HEK293 (cell line): ENCODE data around the gene UGGT1.

Experiments
- CTCF ChIA-PET: fragments of 350-600 bp; formaldehyde crosslinking; extraction: SDS; loops from one replicate; lab custom pipeline; 2021; ENCODE audit warnings: antibody characterized with exemption; lab: Yijun Ruan, JAX
- POLR2A ChIA-PET: fragments of 300-600 bp; formaldehyde crosslinking; extraction: SDS; loops from one replicate; lab custom pipeline; 2020; ENCODE audit warnings: antibody characterized with exemption, inconsistent platforms; lab: Yijun Ruan, JAX
- H3K27ac ChIP-seq: fragments of 200-500 bp; sonication (Bioruptor generic); 2 replicates; pipeline ENCODE4 v1.5.1; 2014; ENCODE audit warnings: low read depth, low read length, control low read depth, inconsistent platforms; ENCODE audit errors: extremely low read depth
- H3K36me3 ChIP-seq, 2 experiments: fragments of 200-500 bp in 1 of 2; sonication (Bioruptor generic) in 1 of 2; 1 replicate in 1 of 2; 2 replicates in 1 of 2; pipeline ENCODE4 v1.5.1; 2014 to 2017; ENCODE audit warnings: inconsistent platforms in 2 of 2, low read length in 2 of 2; ENCODE audit not compliant: control insufficient read depth in 2 of 2, insufficient read depth in 1 of 2
- H3K4me1 ChIP-seq: fragments of 200-500 bp; sonication (Bioruptor generic); 2 replicates; pipeline ENCODE4 v1.5.1; 2014; ENCODE audit warnings: mild to moderate bottlenecking, low read length, inconsistent platforms; ENCODE audit not compliant: control insufficient read depth, insufficient read depth
- H3K4me3 ChIP-seq: 2 replicates; pipeline ENCODE4 v1.5.1; 2011; ENCODE audit warnings: low read depth, mild to moderate bottlenecking, control low read depth, low read length, moderate library complexity
- H3K9me3 ChIP-seq: fragments of 200-500 bp; sonication (Bioruptor generic); 2 replicates; pipeline ENCODE4 v1.5.1; 2014; ENCODE audit warnings: low read depth, low read length, inconsistent platforms; ENCODE audit not compliant: control insufficient read depth, insufficient read depth
- HOXD13 ChIP-seq: sonication (generic); formaldehyde crosslinking; IDR thresholded peaks from 2 replicates; pipeline ENCODE4 v1.8.0; 2022; ENCODE audit warnings: missing genetic modification reagents, borderline replicate concordance
- REPIN1 ChIP-seq: fragments of 450-650 bp; formaldehyde crosslinking; IDR thresholded peaks from 2 replicates; pipeline ENCODE4 v1.5.1; 2017; ENCODE audit warnings: missing biosample characterization, missing genetic modification characterization, low read depth
- TCF7L2 ChIP-seq: IDR thresholded peaks from 2 replicates; pipeline ENCODE4 v1.6.1; 2011; ENCODE audit warnings: low read depth, mild to moderate bottlenecking, inconsistent platforms, low read length, moderate library complexity, borderline replicate concordance
- ZBTB20 ChIP-seq: fragments of 450-650 bp; formaldehyde crosslinking; IDR thresholded peaks from 2 replicates; pipeline ENCODE4 v1.5.1; 2016; ENCODE audit warnings: missing biosample characterization, missing genetic modification characterization
- ZIC2 ChIP-seq: fragments of 450-650 bp; formaldehyde crosslinking; IDR thresholded peaks from 2 replicates; pipeline ENCODE4 v1.5.1; 2016; ENCODE audit warnings: missing biosample characterization, missing genetic modification characterization
- ZNF10 ChIP-seq: fragments of 450-650 bp; formaldehyde crosslinking; IDR thresholded peaks from 2 replicates; pipeline ENCODE4 v1.5.1; 2017; ENCODE audit warnings: missing biosample characterization, missing genetic modification characterization
- ZNF112 ChIP-seq: fragments of 450-650 bp; formaldehyde crosslinking; IDR thresholded peaks from 2 replicates; pipeline ENCODE4 v1.5.0; 2017; ENCODE audit warnings: missing biosample characterization, missing genetic modification characterization
- ZNF133 ChIP-seq: fragments of 450-650 bp; formaldehyde crosslinking; IDR thresholded peaks from 2 replicates; pipeline ENCODE4 v1.5.1; 2016; ENCODE audit warnings: missing biosample characterization, missing genetic modification characterization
- ZNF404 ChIP-seq: fragments of 450-650 bp; formaldehyde crosslinking; IDR thresholded peaks from 2 replicates; pipeline ENCODE4 v1.5.1; 2017; ENCODE audit warnings: missing biosample characterization, missing genetic modification characterization
- ZNF521 ChIP-seq: fragments of 450-650 bp; formaldehyde crosslinking; IDR thresholded peaks from 2 replicates; pipeline ENCODE4 v1.5.1; 2017; ENCODE audit warnings: missing biosample characterization, mild to moderate bottlenecking, missing genetic modification characterization
- ZNF600 ChIP-seq: fragments of 450-650 bp; formaldehyde crosslinking; IDR thresholded peaks from 2 replicates; pipeline ENCODE4 v1.5.1; 2016; ENCODE audit warnings: missing biosample characterization, missing genetic modification characterization
- ZNF776 ChIP-seq: fragments of 450-650 bp; formaldehyde crosslinking; IDR thresholded peaks from 2 replicates; pipeline ENCODE4 v1.5.0; 2017; ENCODE audit warnings: missing biosample characterization, missing genetic modification characterization, borderline replicate concordance
- ZSCAN23 ChIP-seq: fragments of 450-650 bp; formaldehyde crosslinking; IDR thresholded peaks from 2 replicates; pipeline ENCODE4 v1.5.1; 2016; ENCODE audit warnings: missing biosample characterization, missing genetic modification characterization
- ZSCAN30 ChIP-seq: fragments of 450-650 bp; IDR thresholded peaks from 2 replicates; pipeline ENCODE4 v1.5.1; 2018; ENCODE audit warnings: missing biosample characterization, mild to moderate bottlenecking, missing genetic modification characterization, moderate library complexity
- TF ChIP-seq, protein P1 (sequence below): fragments of 450-650 bp; formaldehyde crosslinking; conservative IDR thresholded peaks from 2 replicates; pipeline ENCODE4 v1.5.1; 2016; ENCODE audit warnings: low read depth, missing biosample characterization, missing genetic modification characterization
- TF ChIP-seq, protein P2 (sequence below): fragments of 450-650 bp; formaldehyde crosslinking; IDR thresholded peaks from 2 replicates; pipeline ENCODE4 v1.5.1; 2016; ENCODE audit warnings: missing biosample characterization, missing genetic modification characterization
- TF ChIP-seq, protein P3 (sequence below): IDR thresholded peaks from 2 replicates; pipeline ENCODE4 v1.6.1; 2011; ENCODE audit warnings: mild to moderate bottlenecking, low read depth, low read length, borderline replicate concordance

Gene UGGT1

DNA sequence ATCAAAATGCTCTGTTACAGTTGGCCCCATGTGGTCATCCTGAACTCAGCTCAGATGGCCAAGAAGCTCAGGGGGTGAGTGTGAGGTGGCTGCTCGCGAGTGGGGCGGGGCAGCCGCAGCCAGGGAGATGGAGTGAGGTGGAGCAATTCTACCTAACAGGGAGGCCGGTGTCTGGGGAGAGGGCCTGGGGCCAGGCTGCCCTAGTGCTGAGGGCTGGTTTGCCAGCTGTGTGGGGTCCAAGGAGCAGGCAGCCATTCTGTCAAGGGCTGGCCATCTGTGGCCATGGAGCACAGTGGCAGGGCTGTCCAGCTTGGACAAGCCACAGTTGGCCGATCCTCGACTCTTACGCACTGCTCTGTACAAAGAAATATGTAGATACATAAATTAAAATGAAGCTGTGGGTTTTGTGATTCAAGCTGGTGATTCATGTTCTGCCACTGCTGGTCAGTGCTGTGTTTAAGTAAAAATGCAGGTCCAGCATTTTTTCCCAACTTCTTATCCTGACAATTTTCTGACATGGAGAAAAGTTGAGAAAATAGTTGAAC is 145.6 kb downstream of the UGGT1 start:
- H3K36me3 ChIP-seq, result no peaks in the 10 kb centered on the region; a peak in 1 of 3 replicates
- H3K4me3 ChIP-seq, result no peak overlapping the region
- H3K27ac ChIP-seq, result no peak overlapping the region
- no peak for TF ChIP-seq HOXD13 (CRISPR knock-in tag)
- peak; percentile 28; the same call in 1 of the 2 replicates for TF ChIP-seq ZIC2 (tag by site-specific recombination)
- TF ChIP-seq, all 188 proteins: peak for 1
- Histone ChIP-seq H3K9me3 (no peaks in the 10 kb centered on the region), H3K4me1 (no peaks in the 10 kb centered on the region; the same call in 1 of the 2 replicates)
- CTCF ChIA-PET, result interaction anchor here (0.6 to 1.3 kb wide), 4 partner anchors 49 to 201 kb away, joined by 3 to 7 read pairs (median 4); no protein-coding TSS in a partner anchor
- POLR2A ChIA-PET, result interaction anchor here (0.6 kb wide), 1 partner anchor 1929 kb away, joined by 3 read pairs; no protein-coding TSS in a partner anchor

GRCh38 chr2:128237081-128237534 is 146.1 kb downstream of the UGGT1 start:
- Histone ChIP-seq H3K9me3 (no peaks in the 10 kb centered on the region), H3K27ac (no peak overlapping the region), H3K4me3 (no peak overlapping the region), H3K4me1 (no peaks in the 10 kb centered on the region; the same call in 1 of the 2 replicates), H3K36me3 (no peaks in the 10 kb centered on the region; a peak in 1 of 3 replicates)
- POLR2A ChIA-PET, result interaction anchor here (0.6 kb wide), 1 partner anchor 1929 kb away, joined by 3 read pairs; no protein-coding TSS in a partner anchor
- no peak for TF ChIP-seq REPIN1 (tag by site-specific recombination)
- TF ChIP-seq ZSCAN30 (tag by site-specific recombination), result no peak
- TF ChIP-seq TCF7L2, result no peak
- no peak for TF ChIP-seq ZNF404 (tag by site-specific recombination)
- TF ChIP-seq ZNF521 (tag by site-specific recombination), result no peak
- TF ChIP-seq ZNF133 (tag by site-specific recombination), result no peak
- TF ChIP-seq ZBTB20 (tag by site-specific recombination), result no peak
- no peak for TF ChIP-seq ZNF600 (tag by site-specific recombination)
- CTCF ChIA-PET, result interaction anchor here (1.3 kb wide), 1 partner anchor 173 kb away, joined by 7 read pairs; no protein-coding TSS in a partner anchor

GRCh38 chr2:128237911-128238697 is 147.1 kb downstream of the UGGT1 start:
- CTCF ChIA-PET, result interaction anchor here (1.3 kb wide), 1 partner anchor 174 kb away, joined by 7 read pairs; no protein-coding TSS in a partner anchor

More at GRCh38 chr2:128237911-128238697, 147.1 kb downstream of the UGGT1 start:
- POLR2A ChIA-PET, result no interaction called here
- TF ChIP-seq ZNF133 (tag by site-specific recombination) (no peak), ZNF10 (no peak), ZNF776 (tag by site-specific recombination) (no peak), ZSCAN23 (no peak), ZNF112 (no peak)
- TF ChIP-seq, protein P1, sequence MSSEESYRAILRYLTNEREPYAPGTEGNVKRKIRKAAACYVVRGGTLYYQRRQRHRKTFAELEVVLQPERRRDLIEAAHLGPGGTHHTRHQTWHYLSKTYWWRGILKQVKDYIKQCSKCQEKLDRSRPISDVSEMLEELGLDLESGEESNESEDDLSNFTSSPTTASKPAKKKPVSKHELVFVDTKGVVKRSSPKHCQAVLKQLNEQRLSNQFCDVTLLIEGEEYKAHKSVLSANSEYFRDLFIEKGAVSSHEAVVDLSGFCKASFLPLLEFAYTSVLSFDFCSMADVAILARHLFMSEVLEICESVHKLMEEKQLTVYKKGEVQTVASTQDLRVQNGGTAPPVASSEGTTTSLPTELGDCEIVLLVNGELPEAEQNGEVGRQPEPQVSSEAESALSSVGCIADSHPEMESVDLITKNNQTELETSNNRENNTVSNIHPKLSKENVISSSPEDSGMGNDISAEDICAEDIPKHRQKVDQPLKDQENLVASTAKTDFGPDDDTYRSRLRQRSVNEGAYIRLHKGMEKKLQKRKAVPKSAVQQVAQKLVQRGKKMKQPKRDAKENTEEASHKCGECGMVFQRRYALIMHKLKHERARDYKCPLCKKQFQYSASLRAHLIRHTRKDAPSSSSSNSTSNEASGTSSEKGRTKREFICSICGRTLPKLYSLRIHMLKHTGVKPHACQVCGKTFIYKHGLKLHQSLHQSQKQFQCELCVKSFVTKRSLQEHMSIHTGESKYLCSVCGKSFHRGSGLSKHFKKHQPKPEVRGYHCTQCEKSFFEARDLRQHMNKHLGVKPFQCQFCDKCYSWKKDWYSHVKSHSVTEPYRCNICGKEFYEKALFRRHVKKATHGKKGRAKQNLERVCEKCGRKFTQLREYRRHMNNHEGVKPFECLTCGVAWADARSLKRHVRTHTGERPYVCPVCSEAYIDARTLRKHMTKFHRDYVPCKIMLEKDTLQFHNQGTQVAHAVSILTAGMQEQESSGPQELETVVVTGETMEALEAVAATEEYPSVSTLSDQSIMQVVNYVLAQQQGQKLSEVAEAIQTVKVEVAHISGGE, result no peak
- TF ChIP-seq, protein P2, sequence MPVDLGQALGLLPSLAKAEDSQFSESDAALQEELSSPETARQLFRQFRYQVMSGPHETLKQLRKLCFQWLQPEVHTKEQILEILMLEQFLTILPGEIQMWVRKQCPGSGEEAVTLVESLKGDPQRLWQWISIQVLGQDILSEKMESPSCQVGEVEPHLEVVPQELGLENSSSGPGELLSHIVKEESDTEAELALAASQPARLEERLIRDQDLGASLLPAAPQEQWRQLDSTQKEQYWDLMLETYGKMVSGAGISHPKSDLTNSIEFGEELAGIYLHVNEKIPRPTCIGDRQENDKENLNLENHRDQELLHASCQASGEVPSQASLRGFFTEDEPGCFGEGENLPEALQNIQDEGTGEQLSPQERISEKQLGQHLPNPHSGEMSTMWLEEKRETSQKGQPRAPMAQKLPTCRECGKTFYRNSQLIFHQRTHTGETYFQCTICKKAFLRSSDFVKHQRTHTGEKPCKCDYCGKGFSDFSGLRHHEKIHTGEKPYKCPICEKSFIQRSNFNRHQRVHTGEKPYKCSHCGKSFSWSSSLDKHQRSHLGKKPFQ (tag by site-specific recombination), result no peak
- TF ChIP-seq, protein P3, sequence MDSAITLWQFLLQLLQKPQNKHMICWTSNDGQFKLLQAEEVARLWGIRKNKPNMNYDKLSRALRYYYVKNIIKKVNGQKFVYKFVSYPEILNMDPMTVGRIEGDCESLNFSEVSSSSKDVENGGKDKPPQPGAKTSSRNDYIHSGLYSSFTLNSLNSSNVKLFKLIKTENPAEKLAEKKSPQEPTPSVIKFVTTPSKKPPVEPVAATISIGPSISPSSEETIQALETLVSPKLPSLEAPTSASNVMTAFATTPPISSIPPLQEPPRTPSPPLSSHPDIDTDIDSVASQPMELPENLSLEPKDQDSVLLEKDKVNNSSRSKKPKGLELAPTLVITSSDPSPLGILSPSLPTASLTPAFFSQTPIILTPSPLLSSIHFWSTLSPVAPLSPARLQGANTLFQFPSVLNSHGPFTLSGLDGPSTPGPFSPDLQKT, result no peak
- no peak overlapping the region for H3K27ac ChIP-seq
- H3K4me1 ChIP-seq, result no peaks in the 10 kb centered on the region
- H3K9me3 ChIP-seq, result no peaks in the 10 kb centered on the region
- no peaks in the 10 kb centered on the region for H3K36me3 ChIP-seq
- no peak overlapping the region for H3K4me3 ChIP-seq
